ENCODE measurements around the gene NTSR1.

GRCh38 chr20:62684981-62685380 lies 23.7 kb upstream of the NTSR1 start:
- TF ChIP-seq CTCF (conservative IDR thresholded peaks at IDR 0.05) (no peak), ZFX (IDR thresholded peaks at IDR 0.05) (no peak)

Measured in C4-2B (cell line).